ENCODE results near the gene EMILIN2. TPM values are rescaled to one million over a fixed set of nuclear protein-coding genes. Genes with fewer than 3 reads are reported as not detected.

Gene EMILIN2
- total RNA-seq, 1 donor from 2014 or later, result 6.8 TPM

GRCh38 chr18:2961821-2962220 is 115.0 kb downstream of the EMILIN2 start:
- H3K9me3 Mint-ChIP-seq (ENCODE audit: unreplicated experiment), result no peaks in the 10 kb centered on the region
- H3K27ac Mint-ChIP-seq (ENCODE audit: unreplicated experiment), result no peak overlapping the region
- DNase-seq (ENCODE audit: low spot score), result no peak
- peaks cover 2% of the 10 kb centered on the region for H3K27me3 Mint-ChIP-seq (ENCODE audit: unreplicated experiment)
- peaks cover 24% of the 10 kb centered on the region for H3K4me1 Mint-ChIP-seq (ENCODE audit: unreplicated experiment)
- no peak overlapping the region for H3K4me3 Mint-ChIP-seq (ENCODE audit: unreplicated experiment)
- no peaks in the 10 kb centered on the region for H3K36me3 Mint-ChIP-seq (ENCODE audit: low read depth, unreplicated experiment)
- no peak for TF ChIP-seq CTCF (IDR thresholded peaks at IDR 0.05; ENCODE audit: unreplicated experiment)

- DNase-seq (ENCODE audit: low spot score), result no peak
- Mint-ChIP-seq H3K27ac (ENCODE audit: unreplicated experiment) (no peak overlapping the region), H3K36me3 (ENCODE audit: low read depth, unreplicated experiment) (no peaks in the 10 kb centered on the region), H3K4me1 (ENCODE audit: unreplicated experiment) (peaks cover 27% of the 10 kb centered on the region), H3K9me3 (ENCODE audit: unreplicated experiment) (no peaks in the 10 kb centered on the region), H3K27me3 (ENCODE audit: unreplicated experiment) (peaks cover 2% of the 10 kb centered on the region), H3K4me3 (ENCODE audit: unreplicated experiment) (no peak overlapping the region)
- no peak for TF ChIP-seq CTCF (IDR thresholded peaks at IDR 0.05; ENCODE audit: unreplicated experiment)
Observed at GRCh38 chr18:2963048-2963447, 116.2 kb downstream of the EMILIN2 start.

GRCh38 chr18:2964361-2965010 is 117.7 kb downstream of the EMILIN2 start:
- TF ChIP-seq CTCF (IDR thresholded peaks at IDR 0.05; ENCODE audit: unreplicated experiment), result no peak
- Mint-ChIP-seq H3K9me3 (ENCODE audit: unreplicated experiment) (no peaks in the 10 kb centered on the region), H3K4me1 (ENCODE audit: unreplicated experiment) (peaks cover 35% of the 10 kb centered on the region), H3K27me3 (ENCODE audit: unreplicated experiment) (peaks cover 2% of the 10 kb centered on the region), H3K4me3 (ENCODE audit: unreplicated experiment) (no peak overlapping the region), H3K36me3 (ENCODE audit: low read depth, unreplicated experiment) (no peaks in the 10 kb centered on the region), H3K27ac (ENCODE audit: unreplicated experiment) (no peak overlapping the region)
- DNase-seq (ENCODE audit: low spot score), result no peak

Other genes starting within 250 kb of the EMILIN2 start
- gene SMCHD1, start 191.3 kb upstream of the EMILIN2 start, total RNA-seq (ENCODE audit: unreplicated experiment), result 28.3 TPM
- 26.1 TPM for gene LPIN2, start 166.1 kb downstream of the EMILIN2 start, total RNA-seq (ENCODE audit: unreplicated experiment)